ENCODE measurements around the gene TNFRSF13B. TPM values are rescaled to one million over a fixed set of nuclear protein-coding genes. Genes with fewer than 3 reads are reported as not detected.
A peak's percentile ranks its signal among the peaks of the same experiment; 100 is the strongest.

TNFRSF13B gene
- total RNA-seq, 1 experiment from 2014 or later, result not detected

DNA sequence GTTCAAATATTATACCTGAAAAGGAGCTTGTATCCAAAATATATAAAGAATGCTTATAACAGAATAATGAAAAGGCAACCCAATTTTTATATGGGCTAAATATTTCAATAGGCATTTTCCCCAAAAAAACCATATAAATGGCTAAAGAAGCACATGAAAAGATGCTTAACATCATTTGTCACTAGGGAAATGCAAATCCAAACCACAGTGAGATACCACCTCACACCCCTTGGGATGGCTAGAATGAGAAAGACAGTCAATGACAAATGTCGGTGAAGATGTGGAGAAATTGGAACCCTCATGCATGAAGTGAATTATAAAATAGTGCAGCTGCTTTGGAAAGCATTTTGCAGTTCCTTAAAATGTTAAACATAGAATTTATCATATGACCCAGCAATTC is 3.1 kb downstream of the TNFRSF13B start:
- ATAC-seq (no peak), DNase-seq (ENCODE audit: low read depth, low spot score) (no peak)
- CTCF ChIA-PET, result no interaction called here
- Histone ChIP-seq H3K4me3 (replicated peaks in 1 of 2; ENCODE audit: low read depth in 1 of 2, low read length in 2 of 2) (no peak overlapping the region), H3K9me3 (ENCODE audit: control insufficient read depth in 1 of 2, insufficient read depth in 1 of 2, low read depth in 1 of 2, low read length in 2 of 2) (no peaks in the 10 kb centered on the region), H3K27ac (ENCODE audit: low read depth, low read length) (no peak overlapping the region), H3K4me2 (ENCODE audit: low read length) (no peak overlapping the region), H3K9ac (ENCODE audit: low read length) (no peak overlapping the region), H4K20me1 (ENCODE audit: insufficient read depth) (no peaks in the 10 kb centered on the region), H2AFZ (ENCODE audit: low read depth, low read length, poor library complexity, severe bottlenecking) (no peak overlapping the region), H3K9me2 (ENCODE audit: insufficient read depth) (no peaks in the 10 kb centered on the region), H3K79me2 (ENCODE audit: insufficient read depth, low read length) (no peaks in the 10 kb centered on the region), H3K4me1 (ENCODE audit: control insufficient read depth in 1 of 2, insufficient read depth in 2 of 2, low read length in 2 of 2) (no peaks in the 10 kb centered on the region), H3K27me3 (ENCODE audit: insufficient read depth, low read length) (no peaks in the 10 kb centered on the region), H3K36me3 (ENCODE audit: control insufficient read depth in 1 of 2, insufficient read depth in 2 of 2, low read length in 2 of 2) (no peaks in the 10 kb centered on the region)
- RAD21 ChIA-PET (ENCODE audit: low non-redundant PET in 1 of 2, low total read pairs in 2 of 2, uncharacterized antibody in 2 of 2, unreplicated experiment in 2 of 2), result no interaction called here
- POLR2A ChIA-PET, result no interaction called here
- TF ChIP-seq POLR2AphosphoS5 (IDR thresholded peaks at IDR 0.05; ENCODE audit: low read depth, low read length) (no peak), RAD21 (IDR thresholded peaks at IDR 0.05; ENCODE audit: low read depth) (no peak), ELF1 (IDR thresholded peaks at IDR 0.05; ENCODE audit: borderline replicate concordance, low read depth) (no peak)
- TF ChIP-seq, protein P1, sequence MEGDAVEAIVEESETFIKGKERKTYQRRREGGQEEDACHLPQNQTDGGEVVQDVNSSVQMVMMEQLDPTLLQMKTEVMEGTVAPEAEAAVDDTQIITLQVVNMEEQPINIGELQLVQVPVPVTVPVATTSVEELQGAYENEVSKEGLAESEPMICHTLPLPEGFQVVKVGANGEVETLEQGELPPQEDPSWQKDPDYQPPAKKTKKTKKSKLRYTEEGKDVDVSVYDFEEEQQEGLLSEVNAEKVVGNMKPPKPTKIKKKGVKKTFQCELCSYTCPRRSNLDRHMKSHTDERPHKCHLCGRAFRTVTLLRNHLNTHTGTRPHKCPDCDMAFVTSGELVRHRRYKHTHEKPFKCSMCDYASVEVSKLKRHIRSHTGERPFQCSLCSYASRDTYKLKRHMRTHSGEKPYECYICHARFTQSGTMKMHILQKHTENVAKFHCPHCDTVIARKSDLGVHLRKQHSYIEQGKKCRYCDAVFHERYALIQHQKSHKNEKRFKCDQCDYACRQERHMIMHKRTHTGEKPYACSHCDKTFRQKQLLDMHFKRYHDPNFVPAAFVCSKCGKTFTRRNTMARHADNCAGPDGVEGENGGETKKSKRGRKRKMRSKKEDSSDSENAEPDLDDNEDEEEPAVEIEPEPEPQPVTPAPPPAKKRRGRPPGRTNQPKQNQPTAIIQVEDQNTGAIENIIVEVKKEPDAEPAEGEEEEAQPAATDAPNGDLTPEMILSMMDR (IDR thresholded peaks at IDR 0.05 in 2 of 3, conservative IDR thresholded peaks at IDR 0.05 in 1 of 3; ENCODE audit: borderline replicate concordance in 1 of 3, insufficient read depth in 1 of 3, low read depth in 2 of 3, low read length in 2 of 3), result no peak
- BruUV-seq (replicated peaks), result no TSS peak
- intact Hi-C loops (cut with micrococcal nuclease), result no loop called here

DNA sequence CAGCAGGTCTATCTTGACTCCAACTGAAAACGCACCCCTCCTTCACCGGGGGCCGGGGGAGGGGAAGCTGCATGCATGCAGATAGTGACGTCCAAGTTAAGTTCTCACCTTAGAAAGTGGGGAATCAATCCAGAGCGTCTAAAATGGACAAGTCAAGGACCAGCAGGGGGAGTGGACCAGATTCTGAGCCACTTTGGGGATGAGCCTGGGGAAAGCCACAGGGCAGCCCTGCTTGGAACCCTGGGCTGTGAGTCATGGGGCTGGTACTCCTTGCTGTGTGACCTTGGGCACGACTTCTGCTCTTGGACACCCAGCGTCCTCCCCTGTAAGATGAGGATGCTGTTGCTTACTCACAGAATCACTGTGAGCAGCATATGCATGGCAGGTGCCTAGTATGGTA is 9.1 kb downstream of the TNFRSF13B start:
- Histone ChIP-seq H3K4me2 (ENCODE audit: low read length) (peak overlapping the region; percentile 28), H3K27me3 (ENCODE audit: insufficient read depth, low read length) (no peaks in the 10 kb centered on the region), H2AFZ (ENCODE audit: low read depth, low read length, poor library complexity, severe bottlenecking) (no peak overlapping the region), H3K9me3 (ENCODE audit: control insufficient read depth in 1 of 2, insufficient read depth in 1 of 2, low read depth in 1 of 2, low read length in 2 of 2) (no peaks in the 10 kb centered on the region), H4K20me1 (ENCODE audit: insufficient read depth) (no peaks in the 10 kb centered on the region), H3K9me2 (ENCODE audit: insufficient read depth) (no peaks in the 10 kb centered on the region), H3K36me3 (ENCODE audit: control insufficient read depth in 1 of 2, insufficient read depth in 2 of 2, low read length in 2 of 2) (no peaks in the 10 kb centered on the region), H3K27ac (ENCODE audit: low read depth, low read length) (no peak overlapping the region), H3K4me1 (ENCODE audit: control insufficient read depth in 1 of 2, insufficient read depth in 2 of 2, low read length in 2 of 2) (peaks cover 4 to 10% of the 10 kb centered on the region in 2 experiments; a peak in 3 of 4 replicates), H3K4me3 (replicated peaks in 1 of 2; ENCODE audit: low read depth in 1 of 2, low read length in 2 of 2) (no peak overlapping the region), H3K79me2 (ENCODE audit: insufficient read depth, low read length) (no peaks in the 10 kb centered on the region), H3K9ac (ENCODE audit: low read length) (no peak overlapping the region)
- RAD21 ChIA-PET (ENCODE audit: low non-redundant PET in 1 of 2, low total read pairs in 2 of 2, uncharacterized antibody in 2 of 2, unreplicated experiment in 2 of 2), result no interaction called here
- DNase-seq (ENCODE audit: low read depth, low spot score) (peak; percentile 41), ATAC-seq (peak; percentile 99)
- TF ChIP-seq, protein P2, sequence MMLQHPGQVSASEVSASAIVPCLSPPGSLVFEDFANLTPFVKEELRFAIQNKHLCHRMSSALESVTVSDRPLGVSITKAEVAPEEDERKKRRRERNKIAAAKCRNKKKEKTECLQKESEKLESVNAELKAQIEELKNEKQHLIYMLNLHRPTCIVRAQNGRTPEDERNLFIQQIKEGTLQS (IDR thresholded peaks at IDR 0.05), result no peak
- no peak for TF ChIP-seq JUND (IDR thresholded peaks at IDR 0.05)
- TF ChIP-seq, protein P3, sequence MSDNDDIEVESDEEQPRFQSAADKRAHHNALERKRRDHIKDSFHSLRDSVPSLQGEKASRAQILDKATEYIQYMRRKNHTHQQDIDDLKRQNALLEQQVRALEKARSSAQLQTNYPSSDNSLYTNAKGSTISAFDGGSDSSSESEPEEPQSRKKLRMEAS (IDR thresholded peaks at IDR 0.05), result peak; percentile 37; the same call in 1 of the 2 replicates
- peak; percentile 44 for TF ChIP-seq RAD21 (IDR thresholded peaks at IDR 0.05; ENCODE audit: low read depth)
- TF ChIP-seq, protein P1 (IDR thresholded peaks at IDR 0.05 in 2 of 3, conservative IDR thresholded peaks at IDR 0.05 in 1 of 3; ENCODE audit: borderline replicate concordance in 1 of 3, insufficient read depth in 1 of 3, low read depth in 2 of 3, low read length in 2 of 3), result peak; percentile 7 to 55 (median 43); a peak in 5 of 6 replicates
- POLR2A ChIA-PET, result no interaction called here
- CTCF ChIA-PET, result interaction anchor here (0.5 to 1.6 kb wide), 2 partner anchors 29 to 368 kb away, joined by 4 to 5 read pairs; no protein-coding TSS in a partner anchor
- no TSS peak for BruUV-seq (replicated peaks)
- intact Hi-C loops (cut with micrococcal nuclease), result no loop called here
